GM12878 (cell line): ENCODE data around the gene PAPLN. TPM values are rescaled to one million over a fixed set of nuclear protein-coding genes. Genes with fewer than 3 reads are reported as not detected.

Experiments used
- BHLHE40 ChIP-seq, 2 experiments: fragments of 450-650 bp in 1 of 2; IDR thresholded peaks; 2 replicates each; pipeline ENCODE4 v1.6.1; 2011 to 2017; ENCODE audit warnings: low read depth in 2 of 2, borderline replicate concordance in 1 of 2, improper control_type of control experiment in 1 of 2, low read length in 1 of 2, mild to moderate bottlenecking in 1 of 2
- CREM ChIP-seq: IDR thresholded peaks from 2 replicates; pipeline ENCODE4 v1.6.1; 2014; ENCODE audit warnings: antibody characterized with exemption, low read depth
- GABPA ChIP-seq: IDR thresholded peaks from 2 replicates; pipeline ENCODE4 v1.6.1; 2014; ENCODE audit warnings: antibody characterized with exemption, low read depth, mild to moderate bottlenecking, inconsistent platforms
- HDAC6 ChIP-seq: fragments of 200-600 bp; sonication (generic); IDR thresholded peaks from one replicate; pipeline ENCODE4 v1.8.0; 2017; ENCODE audit warnings: antibody characterized with exemption; ENCODE audit not compliant: unreplicated experiment
- HDGF ChIP-seq: fragments of 450-650 bp; IDR thresholded peaks from 2 replicates; pipeline ENCODE4 v1.6.1; 2016; ENCODE audit warnings: antibody characterized with exemption
- NFYA ChIP-seq: IDR thresholded peaks from 2 replicates; pipeline ENCODE4 v1.6.1; 2011; ENCODE audit warnings: low read depth, mild to moderate bottlenecking, low read length, improper control_type of control experiment, borderline replicate concordance
- PBX3 ChIP-seq: IDR thresholded peaks from 2 replicates; pipeline ENCODE4 v1.6.1; 2011; ENCODE audit warnings: mild to moderate bottlenecking, low read depth, low read length, moderate library complexity; ENCODE audit not compliant: insufficient replicate concordance
- PRDM15 ChIP-seq: fragments of 450-650 bp; formaldehyde crosslinking; IDR thresholded peaks from 2 replicates; pipeline ENCODE4 v1.4.0; 2020; ENCODE audit warnings: mild to moderate bottlenecking, moderate library complexity
- RAD21 ChIP-seq: IDR thresholded peaks from 2 replicates; pipeline ENCODE4 v1.6.1; 2011; ENCODE audit warnings: mild to moderate bottlenecking, low read depth, low read length, moderate library complexity; ENCODE audit not compliant: insufficient read depth
- RELA ChIP-seq: fragments of 450-650 bp; IDR thresholded peaks from 2 replicates; pipeline ENCODE4 v1.8.0; 2014; ENCODE audit warnings: borderline replicate concordance; ENCODE audit not compliant: partially characterized antibody
- RELB ChIP-seq: fragments of 450-650 bp; IDR thresholded peaks from 2 replicates; pipeline ENCODE4 v1.6.1; 2017; ENCODE audit warnings: low read depth, mild to moderate bottlenecking, moderate library complexity
- SIN3A ChIP-seq: IDR thresholded peaks from 2 replicates; pipeline ENCODE4 v1.6.1; 2012; ENCODE audit warnings: low read depth, low read length, improper control_type of control experiment
- SIX5 ChIP-seq: IDR thresholded peaks from 2 replicates; pipeline ENCODE4 v1.6.1; 2011; ENCODE audit warnings: mild to moderate bottlenecking, low read depth, low read length, moderate library complexity; ENCODE audit not compliant: severe bottlenecking
- SMAD5 ChIP-seq: IDR thresholded peaks from 2 replicates; pipeline ENCODE4 v1.6.1; 2016; ENCODE audit warnings: antibody characterized with exemption, low read depth
- SP1 ChIP-seq: IDR thresholded peaks from one replicate; pipeline ENCODE4 v1.6.1; 2011; ENCODE audit warnings: low read depth, low read length
- SREBF1 ChIP-seq: IDR thresholded peaks from 2 replicates; pipeline ENCODE4 v1.6.1; 2012; ENCODE audit warnings: mild to moderate bottlenecking, low read length
- TAF1 ChIP-seq: IDR thresholded peaks from 2 replicates; pipeline ENCODE4 v1.6.1; 2011; ENCODE audit warnings: mild to moderate bottlenecking, low read depth, low read length, borderline replicate concordance
- polyA plus RNA-seq, 11 experiments: library from polyadenylated mRNA; depleted of rRNA in 4 of 11; unstranded in 6 of 11; stranded (reverse) in 5 of 11; fragments of >200 nt; fragmentation: Nextera tagmentation in 4 of 11; fragmentation: Illumina TruSeq in 1 of 11; extraction: Ambion mirVana in 4 of 11; extraction: Trizol in 1 of 11; gene quantifications; 1 replicate in 1 of 11; 2 replicates in 10 of 11; pipeline versions ENCODE4 v1.2.1 to v1.2.3, GENCODE V29; 2011 to 2016; ENCODE audit warnings: inconsistent platforms in 2 of 11, missing spikeins in 2 of 11, low read depth in 1 of 11
- total RNA-seq, 4 experiments: library from RNA; depleted of rRNA in 3 of 4; stranded (reverse); fragments of >200 nt in 3 of 4; fragmentation: Illumina TruSeq in 1 of 4; extraction: Trizol in 1 of 4; gene quantifications; 2 replicates each; pipeline versions ENCODE4 v1.2.1 to v1.2.3, GENCODE V29; 2013 to 2021
- TF ChIP-seq, protein P1 (sequence below): IDR thresholded peaks from 2 replicates; pipeline ENCODE4 v1.6.1; 2012; ENCODE audit warnings: improper control_type of control experiment, low read depth, low read length; ENCODE audit not compliant: insufficient replicate concordance

Gene PAPLN
- total and polyA plus RNA-seq, 10 of the 15 experiments (the other 5 are each of a cell fraction or from before 2014, with no cell fraction given), result 1.8 to 19.8 (median 7.4) TPM

DNA sequence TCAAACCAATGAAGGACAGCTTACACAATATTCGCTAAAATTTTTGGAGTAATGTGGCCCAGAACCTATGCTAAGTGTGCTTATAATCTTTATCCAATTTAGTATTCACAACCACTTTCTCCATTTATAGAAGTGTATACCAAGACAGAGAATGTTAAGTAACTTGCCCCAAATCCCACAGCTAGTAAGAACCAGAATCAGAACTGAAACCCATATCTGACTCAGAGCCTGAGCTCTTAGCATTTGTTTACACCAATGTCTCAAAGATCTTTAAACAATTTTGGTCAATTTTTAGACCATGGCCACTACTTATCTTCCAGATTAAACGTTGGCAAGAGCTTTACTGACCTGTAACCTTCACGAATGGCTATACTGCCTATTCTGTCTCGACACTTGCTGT, 53.0 kb downstream of the PAPLN start (continued):
- TF ChIP-seq BHLHE40 (IDR thresholded peaks at IDR 0.05; ENCODE audit: borderline replicate concordance in 1 of 2, low read depth in 2 of 2, low read length in 1 of 2) (peak in 1 of 2 experiments; percentile 23; a peak in 2 of 4 replicates), SIX5 (no peak), CREM (peak; percentile 80), TAF1 (no peak), SREBF1 (no peak), HDAC6 (no peak), PBX3 (no peak), NFYA (no peak), RELA (no peak), SMAD5 (no peak), SIN3A (no peak), SP1 (no peak), RELB (no peak; the same call in 1 of the 2 replicates), RAD21 (no peak), GABPA (0 out of 2 replicates have a peak, but pooled peaks have one; percentile 35), HDGF (no peak), PRDM15 (no peak)
- TF ChIP-seq, protein P1, sequence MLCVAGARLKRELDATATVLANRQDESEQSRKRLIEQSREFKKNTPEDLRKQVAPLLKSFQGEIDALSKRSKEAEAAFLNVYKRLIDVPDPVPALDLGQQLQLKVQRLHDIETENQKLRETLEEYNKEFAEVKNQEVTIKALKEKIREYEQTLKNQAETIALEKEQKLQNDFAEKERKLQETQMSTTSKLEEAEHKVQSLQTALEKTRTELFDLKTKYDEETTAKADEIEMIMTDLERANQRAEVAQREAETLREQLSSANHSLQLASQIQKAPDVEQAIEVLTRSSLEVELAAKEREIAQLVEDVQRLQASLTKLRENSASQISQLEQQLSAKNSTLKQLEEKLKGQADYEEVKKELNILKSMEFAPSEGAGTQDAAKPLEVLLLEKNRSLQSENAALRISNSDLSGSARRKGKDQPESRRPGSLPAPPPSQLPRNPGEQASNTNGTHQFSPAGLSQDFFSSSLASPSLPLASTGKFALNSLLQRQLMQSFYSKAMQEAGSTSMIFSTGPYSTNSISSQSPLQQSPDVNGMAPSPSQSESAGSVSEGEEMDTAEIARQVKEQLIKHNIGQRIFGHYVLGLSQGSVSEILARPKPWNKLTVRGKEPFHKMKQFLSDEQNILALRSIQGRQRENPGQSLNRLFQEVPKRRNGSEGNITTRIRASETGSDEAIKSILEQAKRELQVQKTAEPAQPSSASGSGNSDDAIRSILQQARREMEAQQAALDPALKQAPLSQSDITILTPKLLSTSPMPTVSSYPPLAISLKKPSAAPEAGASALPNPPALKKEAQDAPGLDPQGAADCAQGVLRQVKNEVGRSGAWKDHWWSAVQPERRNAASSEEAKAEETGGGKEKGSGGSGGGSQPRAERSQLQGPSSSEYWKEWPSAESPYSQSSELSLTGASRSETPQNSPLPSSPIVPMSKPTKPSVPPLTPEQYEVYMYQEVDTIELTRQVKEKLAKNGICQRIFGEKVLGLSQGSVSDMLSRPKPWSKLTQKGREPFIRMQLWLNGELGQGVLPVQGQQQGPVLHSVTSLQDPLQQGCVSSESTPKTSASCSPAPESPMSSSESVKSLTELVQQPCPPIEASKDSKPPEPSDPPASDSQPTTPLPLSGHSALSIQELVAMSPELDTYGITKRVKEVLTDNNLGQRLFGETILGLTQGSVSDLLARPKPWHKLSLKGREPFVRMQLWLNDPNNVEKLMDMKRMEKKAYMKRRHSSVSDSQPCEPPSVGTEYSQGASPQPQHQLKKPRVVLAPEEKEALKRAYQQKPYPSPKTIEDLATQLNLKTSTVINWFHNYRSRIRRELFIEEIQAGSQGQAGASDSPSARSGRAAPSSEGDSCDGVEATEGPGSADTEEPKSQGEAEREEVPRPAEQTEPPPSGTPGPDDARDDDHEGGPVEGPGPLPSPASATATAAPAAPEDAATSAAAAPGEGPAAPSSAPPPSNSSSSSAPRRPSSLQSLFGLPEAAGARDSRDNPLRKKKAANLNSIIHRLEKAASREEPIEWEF, result no peak
